ENCODE measurements around the gene ADIPOR2.

ADIPOR2 gene

DNA sequence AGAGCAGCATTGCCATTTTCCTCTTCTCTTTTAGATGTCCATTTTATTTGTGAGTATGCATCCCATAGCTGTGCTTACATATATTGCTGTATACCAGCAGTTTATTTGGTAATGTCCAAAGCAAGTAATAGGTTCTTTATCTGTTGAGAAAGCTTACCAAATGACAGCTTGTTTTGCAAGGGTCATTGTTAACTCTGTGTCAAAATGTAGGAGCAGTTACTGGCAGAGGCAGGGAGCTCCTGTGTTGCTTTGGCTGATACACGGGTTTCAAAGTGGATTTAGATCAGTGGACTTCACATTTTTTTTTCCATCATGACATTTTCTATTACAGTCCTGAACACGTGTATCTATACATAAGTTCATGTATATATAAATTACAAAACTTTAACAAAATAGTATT lies 91.3 kb downstream of the ADIPOR2 start:
- no peak for DNase-seq

DNA sequence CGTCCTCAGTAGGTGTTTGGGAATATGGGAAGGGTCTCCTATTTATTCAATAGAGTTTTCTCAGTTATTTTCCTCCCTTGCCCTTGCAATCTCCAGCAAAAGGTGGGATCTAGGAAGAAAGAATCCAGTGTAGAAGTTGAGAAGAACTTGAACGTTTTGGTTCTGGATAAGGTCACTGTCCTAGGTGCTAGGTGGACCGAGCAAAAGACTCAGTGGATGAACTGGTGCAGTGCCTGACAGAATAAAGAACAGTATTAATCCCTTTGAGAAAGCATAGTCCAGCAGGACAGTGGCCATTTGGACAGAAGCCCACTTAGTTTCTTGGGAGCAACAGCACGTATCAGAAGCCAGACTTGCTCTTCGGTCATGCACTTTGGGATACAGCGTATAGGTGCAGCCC lies 96.8 kb downstream of the ADIPOR2 start:
- DNase-seq = no peak

DNA sequence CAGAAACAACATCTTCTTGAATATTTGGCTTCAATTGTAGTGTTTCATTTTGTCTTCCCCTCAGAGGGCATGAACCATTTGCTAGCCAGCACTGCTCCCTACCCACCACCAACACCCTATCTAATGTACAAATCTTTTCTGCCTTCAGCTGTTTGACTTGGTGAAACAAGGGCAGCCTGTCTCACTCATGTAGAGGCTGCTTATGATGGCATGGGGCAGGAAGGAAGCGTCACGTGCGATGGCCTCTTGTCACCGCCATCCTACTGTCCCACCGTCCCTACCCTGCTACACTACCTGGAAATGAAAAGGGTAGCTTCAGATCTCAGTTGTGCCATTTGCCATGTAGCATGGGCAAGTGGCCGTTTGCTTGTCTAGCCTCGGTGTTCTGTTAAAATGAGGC lies 99.6 kb downstream of the ADIPOR2 start:
- DNase-seq = no peak

DNA sequence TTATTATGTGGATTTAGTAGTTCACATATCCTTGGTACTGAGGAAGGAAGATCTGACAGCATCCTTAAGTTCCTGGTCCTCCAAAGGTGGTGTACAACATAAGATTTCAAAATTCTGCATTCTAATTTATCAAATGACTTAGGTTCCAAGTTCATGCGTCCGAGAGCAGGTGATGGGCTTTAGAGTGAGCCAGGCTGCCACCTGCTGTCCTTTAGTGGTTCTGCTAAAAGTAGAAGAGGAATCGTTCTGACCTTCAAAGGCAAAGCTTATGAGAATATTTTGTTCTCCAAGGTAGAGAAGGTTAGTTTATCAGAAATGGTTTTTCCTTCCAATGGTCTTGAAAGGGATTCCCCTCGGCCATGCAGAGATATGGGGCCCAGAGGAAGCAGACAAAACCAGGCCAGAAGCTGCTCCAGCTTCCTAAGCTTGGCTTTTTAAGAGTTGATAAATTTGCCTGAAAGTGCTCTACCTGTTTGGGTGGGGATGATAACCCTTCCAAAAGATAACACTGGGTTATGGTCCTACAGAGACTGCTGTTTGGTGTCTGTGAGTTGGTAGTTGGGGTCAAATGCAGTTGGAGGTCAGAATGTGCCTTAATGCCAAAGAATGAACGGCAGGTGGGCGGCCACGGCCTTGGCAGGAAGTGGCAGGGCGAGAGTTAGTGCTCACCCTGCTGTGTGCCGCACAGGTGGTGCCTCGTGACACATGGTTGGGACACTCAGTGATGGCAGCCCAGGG lies 100.4 kb downstream of the ADIPOR2 start:
- peak; percentile 36 for DNase-seq

DNA sequence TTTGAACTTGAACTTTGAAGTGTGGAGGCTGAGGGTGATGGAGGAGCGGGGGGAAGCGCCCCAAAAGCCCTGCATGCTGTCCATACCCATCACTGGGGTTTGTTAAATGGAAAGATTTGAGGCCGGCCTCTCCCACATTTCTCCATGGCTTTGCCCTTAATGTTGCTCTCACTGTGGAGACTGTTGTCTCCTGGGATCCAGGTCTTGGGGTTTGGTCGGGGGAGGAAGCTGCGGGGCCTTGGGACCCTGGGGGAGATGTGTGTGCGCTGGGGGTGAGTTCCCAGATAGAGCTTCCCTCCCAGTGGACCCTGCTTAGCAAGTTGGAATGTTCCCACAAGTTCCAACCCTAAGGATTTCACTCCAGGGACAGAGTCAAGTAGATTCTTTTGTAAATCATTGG lies 101.5 kb downstream of the ADIPOR2 start:
- no peak for DNase-seq

DNA sequence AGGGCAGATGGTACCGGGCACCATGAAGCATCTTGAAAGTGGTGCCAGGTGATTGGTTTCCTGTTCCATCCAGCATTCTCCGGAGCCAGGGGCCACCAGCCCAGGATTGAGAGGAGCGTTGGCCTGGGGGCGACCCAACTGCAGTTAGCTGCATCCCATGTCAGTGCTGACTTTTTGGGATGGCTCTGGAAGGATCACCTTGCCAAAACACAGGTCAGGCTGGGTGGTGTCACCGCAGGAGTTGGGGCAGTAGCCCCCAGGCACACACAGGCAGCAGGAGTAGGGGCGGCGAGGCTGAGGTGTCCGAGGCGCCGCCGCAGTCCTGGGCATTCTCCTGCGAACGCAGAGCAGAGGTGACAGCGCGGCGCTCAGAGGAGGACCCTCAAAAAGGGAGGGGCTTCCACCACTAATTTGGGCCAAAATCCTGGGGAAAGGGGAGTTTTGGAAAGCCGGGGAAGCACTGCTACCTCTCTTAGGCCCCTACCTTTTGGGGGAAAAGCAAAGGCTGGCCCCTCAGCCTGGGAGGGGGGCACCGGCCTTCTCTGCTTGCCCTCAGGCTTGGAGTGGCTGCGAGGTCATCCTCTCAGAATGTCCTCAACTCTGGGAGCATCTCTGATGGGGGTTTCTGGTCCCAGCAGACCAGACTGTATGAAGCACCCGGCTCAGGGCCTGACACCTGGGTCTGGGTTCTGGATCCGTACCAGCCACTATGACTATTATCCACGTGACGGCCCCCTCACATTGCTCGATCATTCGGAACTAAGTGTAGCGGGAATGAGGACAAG lies 102.7 kb downstream of the ADIPOR2 start:
- no peak for DNase-seq

DNA sequence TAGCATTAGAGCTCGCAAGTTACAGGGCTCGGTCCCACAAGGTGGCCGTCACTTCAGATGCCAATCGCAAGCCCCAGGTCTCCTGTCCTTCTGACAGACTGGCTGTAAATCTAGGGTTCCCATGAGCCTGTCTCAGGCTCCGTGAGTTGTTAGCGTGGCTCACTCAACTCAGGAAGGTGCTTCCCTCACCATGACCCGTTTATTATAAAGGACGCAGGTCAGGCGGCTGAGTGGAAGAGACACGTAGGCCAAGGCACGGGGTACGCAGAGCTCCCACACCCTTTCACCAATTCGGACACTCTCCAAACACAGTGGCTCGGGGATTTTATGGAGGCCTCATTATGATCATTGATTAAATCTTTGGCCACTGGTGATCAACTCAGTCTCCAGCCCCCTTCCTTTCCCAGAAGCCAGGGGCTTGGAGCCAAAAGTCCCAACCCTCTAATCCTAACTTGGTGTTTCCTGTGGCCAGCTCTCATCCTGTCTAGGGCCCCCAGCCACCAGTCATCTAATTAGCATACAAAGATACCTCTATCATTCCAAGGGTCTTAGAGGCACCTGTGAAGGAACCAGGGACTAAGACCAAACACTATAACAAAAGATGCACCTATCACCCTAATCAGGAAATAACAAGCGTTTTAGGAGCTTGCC lies 103.7 kb downstream of the ADIPOR2 start:
- DNase-seq = no peak

DNA sequence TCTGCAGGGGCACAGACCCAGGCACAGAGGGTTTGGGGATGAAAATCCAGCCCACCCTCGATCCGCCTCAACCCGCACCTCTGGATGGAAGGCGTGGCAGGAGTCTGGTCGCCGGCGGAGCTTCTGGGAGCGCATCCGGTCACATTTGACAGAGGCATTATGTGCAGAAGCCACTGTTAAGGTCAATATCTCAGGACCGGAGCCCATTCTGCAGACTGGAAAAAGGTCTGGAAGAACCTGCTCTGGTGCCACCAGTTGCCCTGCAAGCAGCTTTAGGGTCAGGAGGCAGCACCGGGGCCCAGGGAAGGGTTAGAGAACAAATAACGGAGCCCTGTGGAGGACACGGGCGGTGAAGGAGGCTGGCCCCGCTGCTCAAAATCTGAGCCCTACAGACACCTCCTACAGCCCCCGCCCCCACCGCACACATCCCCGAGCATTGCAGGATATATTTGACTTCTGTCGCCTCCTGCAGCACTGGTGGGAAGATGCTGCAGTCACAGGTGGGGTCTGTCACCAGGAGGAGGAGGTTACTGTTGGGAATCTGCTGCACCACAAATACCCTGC lies 104.4 kb downstream of the ADIPOR2 start:
- no peak for DNase-seq

DNA sequence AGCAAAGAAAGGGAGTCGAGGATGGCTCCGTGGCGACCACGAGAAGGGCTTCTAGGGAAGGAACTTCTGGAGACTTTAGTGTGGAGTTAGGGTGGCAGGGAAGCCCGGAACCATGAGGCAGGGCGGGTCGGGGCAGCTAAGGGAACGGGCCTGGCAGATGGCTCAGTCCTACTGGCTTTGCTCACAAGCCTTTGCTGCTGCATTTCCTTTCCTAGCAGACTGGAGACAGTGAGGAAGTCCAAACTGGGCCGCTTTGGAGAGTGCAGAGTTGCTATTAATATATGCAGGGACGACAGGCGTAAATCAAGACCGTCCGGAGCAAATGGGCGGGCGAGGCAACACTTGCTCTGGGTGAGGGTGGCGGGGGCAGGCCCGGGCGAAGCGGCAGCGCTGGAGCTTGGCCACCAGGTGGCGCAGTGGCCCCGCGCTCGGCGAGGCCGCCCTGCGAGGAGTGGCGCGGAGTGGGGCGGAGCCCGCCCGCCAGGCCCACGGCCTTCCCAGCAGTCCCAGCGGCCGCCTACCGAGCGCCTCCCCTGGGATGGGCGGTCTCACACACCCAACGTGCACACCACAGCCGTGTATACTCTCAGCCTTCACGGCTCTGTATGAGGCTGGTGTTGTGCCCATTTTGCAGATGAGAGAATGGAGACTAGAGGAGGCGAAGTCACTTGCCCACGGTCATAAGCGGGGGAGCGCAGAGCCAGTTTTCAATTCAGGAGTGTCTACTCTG lies 105.1 kb downstream of the ADIPOR2 start:
- peak; percentile 76 for DNase-seq

DNA sequence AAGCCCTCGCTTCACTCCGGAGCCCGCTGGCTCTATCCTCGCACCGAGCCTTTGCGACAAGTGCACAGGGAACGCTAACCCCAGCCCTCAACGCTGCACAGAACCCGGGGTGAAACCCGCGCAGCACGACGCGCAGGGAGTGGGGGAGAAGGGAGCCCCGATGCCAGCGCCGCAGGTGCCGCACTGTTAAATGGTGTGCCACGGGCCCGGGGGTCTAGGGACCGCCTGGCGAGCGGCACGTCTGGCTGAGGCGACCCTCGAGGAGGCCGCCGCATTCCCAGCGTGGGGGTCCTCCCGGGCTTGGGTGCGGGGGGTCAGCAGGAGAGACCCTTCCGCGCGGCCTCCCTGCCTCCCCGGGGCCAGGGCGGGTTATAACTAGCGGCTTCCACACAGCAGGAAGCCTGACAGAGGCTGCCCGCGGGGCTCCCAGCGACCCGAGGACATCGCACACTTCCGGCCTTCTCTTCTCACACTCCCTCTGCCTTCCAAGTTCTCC lies 105.7 kb downstream of the ADIPOR2 start:
- DNase-seq = no peak

DNA sequence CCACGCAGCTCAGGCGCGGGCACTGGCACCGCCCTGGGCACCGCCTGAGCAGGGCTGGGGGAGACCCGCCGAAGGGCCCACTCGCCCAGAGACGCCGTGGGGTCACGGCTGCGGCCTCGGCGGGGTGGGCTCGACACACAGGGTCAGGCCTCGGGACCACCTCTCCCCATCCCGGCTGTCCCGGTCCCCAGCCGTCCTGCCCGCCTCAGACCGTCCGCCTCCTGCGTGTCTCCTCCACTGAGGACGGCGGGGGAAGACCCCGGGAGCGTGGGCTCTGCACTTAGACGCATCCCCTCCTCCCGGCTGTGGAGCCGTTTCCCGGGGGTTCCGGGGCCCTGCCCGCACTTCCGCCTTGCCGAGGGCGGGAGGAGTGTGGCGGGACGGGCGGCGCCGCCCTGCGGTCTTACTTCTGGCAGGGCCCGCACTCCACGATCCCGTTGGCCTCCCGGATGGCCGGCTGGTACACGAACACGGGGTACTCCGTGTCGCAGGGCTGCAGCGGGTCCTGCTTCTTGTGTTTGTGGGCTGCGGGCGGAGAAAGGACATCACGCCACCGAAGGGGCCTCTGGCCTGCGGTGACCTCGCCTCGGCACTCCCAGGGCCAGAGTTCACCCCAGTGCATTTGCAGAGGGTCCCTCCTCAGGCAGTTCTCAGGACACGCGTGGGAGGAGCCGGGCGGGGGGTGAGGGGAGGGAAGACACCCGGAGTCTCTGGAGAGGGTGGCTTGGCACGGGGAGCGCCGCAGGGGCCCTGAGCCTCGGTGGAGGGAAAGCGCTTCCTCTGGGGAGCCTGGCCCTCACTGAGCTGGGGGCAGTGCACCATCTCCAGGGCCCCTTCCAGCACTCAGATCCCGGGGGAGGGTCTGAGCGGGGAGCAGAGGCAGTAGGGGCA lies 106.4 kb downstream of the ADIPOR2 start:
- DNase-seq = no peak

DNA sequence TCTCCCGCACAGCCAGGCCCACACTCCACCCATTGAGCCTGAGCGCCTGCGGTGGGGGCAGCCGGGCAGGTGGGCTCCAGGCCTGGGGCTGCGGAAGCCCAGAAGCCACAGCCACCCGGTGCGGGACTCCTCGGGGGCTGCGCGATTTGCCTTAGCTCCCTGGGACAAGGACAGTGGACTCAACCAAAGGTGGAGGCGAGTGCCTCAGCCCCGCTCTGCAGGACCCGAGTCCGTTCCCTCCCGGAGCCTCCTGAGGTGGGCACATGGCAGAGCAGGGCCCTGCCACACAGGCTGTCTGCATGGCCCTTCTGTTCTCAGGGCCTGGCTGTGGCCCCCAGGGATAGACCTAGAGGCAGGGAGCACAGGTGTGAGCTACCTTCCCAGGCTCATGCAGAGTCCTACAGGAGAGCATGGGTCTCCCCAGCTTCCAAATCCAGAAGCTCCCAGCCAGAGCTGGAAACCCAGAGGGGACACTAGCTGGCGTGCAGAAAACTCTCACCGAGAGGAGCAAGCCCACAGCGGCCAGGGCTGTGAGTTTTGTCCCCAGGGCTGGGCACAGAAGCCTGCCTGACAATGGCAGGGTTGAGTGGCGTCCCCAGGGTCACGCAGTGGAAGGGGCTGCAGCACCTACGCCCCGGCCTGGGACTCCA lies 107.2 kb downstream of the ADIPOR2 start:
- no peak for DNase-seq

DNA sequence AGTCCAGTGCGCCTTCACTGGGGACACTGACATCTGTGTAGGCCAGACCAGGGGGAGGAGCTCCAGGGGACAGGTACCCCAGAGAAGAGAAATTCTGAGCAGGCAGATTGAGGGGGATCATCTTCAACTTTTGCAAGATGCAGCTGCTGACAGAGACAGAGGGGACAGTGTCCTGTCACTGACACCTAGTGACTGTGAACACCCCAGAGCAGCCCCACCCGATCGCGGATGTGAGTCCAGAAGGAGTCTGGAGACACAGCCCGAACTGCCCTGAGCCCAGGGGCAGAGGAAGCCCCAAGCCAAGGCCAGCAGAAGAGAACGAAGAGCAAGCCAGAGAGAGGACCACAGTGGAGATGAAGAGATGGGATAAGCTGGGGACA lies 107.8 kb downstream of the ADIPOR2 start:
- DNase-seq = no peak

DNA sequence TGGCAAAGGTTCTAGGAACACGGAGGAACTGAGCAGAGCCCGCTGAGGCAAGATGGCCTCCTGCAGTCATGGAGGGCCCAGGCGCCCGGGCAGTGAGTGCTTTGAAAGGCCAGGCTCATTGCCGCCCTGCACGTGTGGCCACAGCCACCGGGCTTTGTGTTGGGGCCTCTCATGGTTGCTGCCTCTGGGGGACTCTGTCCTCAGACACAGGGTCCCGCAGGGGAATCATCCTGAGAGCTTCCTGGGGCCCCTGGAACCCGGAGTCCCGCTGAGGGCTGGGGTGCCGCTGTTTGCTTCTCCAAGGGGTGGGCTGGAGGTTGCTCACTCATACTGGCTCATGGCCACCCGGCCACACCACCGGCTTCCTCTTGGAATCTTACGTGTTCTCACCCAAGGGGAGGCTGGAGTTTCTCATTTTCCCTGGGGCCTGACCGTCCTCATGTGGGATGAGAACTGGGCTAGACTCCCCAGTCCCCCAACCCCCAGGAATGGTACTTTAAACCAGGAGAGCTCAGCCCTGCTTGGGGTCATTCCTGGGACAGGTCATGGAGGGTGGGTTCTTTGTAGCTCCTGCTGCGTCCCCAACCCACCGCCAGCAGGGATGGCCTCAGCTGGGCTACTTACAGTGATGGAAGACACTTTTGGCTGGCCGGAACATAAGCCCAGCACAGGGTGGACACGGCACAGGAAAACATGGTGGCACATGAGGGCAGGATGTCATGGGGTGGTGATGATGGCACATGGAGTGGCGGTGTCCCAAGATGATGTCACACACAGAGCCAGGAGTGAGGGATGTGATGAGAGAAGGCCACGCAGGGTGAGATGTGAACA lies 108.4 kb downstream of the ADIPOR2 start:
- DNase-seq = no peak

DNA sequence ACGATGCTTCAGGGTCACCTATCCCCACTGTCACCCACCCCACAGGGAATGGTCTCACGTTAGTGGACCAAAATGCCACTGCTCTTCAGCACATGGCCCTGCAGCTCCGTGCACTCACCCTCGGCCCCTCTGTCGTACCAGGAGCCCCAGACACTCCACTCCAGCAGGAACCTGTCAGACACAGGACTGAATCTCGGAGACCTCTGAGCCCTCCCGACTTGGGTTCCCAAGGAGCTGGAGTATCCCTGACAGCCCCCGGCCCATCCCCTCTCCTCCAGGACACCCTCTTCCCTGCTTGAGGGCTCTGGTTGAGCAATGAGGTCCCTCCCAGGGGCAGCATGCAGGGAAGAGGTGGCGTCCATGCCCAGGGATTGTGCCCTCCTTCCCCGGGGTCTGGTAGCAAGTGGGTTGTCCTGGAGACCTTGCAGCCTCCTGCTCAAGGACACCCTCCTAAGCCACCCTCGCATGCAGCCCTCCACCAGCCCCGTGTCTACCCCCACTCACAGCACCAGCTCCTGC lies 109.1 kb downstream of the ADIPOR2 start:
- no peak for DNase-seq

DNA sequence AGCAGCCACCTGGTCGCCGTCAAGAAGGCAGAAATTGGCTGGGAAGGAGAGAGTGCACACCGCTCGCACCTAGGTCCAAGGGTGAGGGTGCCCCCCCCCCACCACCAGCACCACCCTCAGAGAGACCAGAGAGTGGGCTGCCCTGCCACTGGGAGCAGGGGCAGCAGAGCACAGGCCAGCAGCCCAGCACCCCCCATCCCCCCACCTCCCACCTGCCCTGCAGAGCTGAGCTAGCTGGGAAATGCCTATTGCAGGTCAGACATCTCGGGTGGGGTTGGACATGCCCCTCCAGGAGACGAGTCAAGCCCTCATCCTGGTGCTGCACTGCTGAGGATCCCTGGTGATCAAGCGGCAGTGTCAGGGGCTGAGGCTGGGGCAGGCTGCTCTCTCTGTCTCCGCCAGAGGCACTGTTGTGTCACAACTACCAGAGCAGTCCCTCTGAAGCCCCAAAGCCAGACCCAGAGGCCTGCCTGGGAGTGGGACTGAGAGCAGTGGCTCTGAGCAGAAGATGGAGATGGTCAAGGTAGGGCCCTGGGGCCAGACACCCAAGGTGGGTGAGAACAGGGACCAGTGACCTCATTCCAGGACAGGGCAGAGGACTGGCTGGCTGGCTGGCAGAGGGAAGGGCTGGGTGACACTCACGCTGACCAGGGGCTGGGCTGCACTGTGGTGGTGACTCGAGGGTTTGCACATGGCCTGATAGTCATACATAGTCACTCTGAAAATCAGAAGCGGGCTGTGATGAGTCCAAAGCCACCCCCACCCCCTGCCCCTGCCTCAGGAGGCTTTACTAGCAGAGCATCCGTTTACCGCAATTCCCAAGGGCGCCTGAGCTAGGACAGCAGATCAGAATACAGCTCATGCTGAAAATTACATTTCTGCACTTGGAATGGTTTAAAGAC lies 109.8 kb downstream of the ADIPOR2 start:
- DNase-seq = no peak

DNA sequence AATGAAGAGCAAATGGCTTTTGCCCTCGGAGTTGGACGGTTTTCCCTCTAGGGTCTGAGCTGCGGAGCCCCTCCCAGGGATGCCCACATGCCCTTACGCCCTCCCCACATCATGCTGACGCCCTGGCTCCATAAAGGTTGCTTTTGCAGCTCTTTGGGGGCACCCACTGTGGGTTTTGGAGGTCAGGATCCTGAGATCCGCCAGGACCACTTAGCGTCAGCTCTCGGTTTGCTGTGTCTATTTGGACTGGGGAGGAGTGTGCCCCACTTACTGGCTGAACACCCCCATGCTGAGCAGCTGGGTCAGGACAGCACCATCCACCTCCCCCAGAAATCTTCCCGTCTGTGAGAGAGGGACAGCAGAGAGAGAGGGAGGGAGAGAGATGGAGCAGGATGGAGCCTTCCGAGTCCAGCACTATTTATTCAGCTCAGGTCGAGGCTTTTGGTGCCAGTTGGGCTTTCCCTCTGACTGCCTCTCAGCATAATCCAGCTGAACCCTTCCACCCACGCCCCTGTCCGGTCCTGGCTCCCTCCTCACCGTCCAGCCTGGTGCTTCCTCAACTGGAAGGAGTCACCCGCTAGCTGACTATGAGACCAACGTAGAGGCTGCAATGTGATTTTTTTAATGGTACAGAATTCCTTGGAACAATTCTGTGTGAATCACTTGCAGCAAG lies 110.6 kb downstream of the ADIPOR2 start:
- DNase-seq = peak; percentile 10

DNA sequence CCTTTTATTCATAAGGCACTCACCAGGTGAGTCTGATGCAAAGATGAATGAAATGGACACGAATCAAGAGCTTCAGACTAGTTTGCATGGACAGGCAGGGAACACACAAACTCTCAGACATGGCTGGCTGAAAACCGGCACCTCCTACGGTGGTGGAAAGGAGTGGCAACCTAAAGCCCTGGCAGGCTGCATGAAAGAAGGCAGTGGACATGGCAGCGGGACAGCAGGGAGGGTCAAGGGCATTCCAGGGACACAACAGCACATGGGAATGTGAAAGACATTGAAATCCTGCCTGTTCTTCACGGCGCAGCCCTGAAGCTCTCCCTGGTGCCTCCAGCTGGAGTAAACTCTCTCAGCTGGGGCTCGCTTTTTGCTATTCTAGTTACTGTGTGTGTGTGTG lies 112.9 kb downstream of the ADIPOR2 start:
- no peak for DNase-seq

Measured in kidney glomerular epithelial cell (primary cell).